ENCODE data around the gene FRMPD1. TPM values are rescaled to one million over a fixed set of nuclear protein-coding genes. Genes with fewer than 3 reads are reported as not detected.

The FRMPD1 gene
- total and polyA plus RNA-seq, 2 of the 13 experiments (the other 11 are each of a cell fraction or from before 2014, with no cell fraction given), result not detected

DNA sequence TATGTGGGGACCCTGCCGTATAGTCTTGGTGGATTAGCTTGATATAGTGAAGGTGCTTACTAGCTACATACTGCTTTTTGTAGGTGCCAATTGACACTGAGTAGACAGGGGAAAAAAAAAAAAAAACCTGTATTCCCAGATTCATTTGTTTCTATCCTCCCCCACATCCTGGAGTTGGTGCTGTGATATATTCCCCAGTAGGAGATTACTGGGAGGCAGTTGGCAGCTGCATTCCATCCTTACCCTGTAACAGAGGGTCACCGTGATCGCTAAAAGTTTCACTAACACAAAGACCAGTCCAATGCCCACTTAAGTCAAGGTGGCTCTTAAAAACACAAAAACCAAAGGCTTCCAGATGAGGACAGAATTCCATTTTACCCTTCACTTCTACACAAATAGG lies 30.9 kb upstream of the FRMPD1 start:
- Histone ChIP-seq H3K27ac (ENCODE audit: extremely low read length, insufficient read depth, low read length) (no peak overlapping the region), H3K36me3 (replicated peaks in 1 of 2; ENCODE audit: control insufficient read depth in 1 of 2, insufficient read depth in 2 of 2, low read length in 2 of 2) (no peaks in the 10 kb centered on the region), H3K27me3 (ENCODE audit: control insufficient read depth in 1 of 2, insufficient read depth in 2 of 2, low read length in 2 of 2) (peaks cover 0 to 46% of the 10 kb centered on the region in 2 experiments; a peak in 3 of 5 replicates), H3K9me3 (ENCODE audit: low read length) (no peaks in the 10 kb centered on the region), H3K4me1 (ENCODE audit: insufficient read depth, low read length) (no peaks in the 10 kb centered on the region), H3K79me2 (ENCODE audit: insufficient read depth, low read length) (no peaks in the 10 kb centered on the region), H3K9ac (ENCODE audit: insufficient read depth, low read depth, low read length) (no peak overlapping the region), H3K4me2 (ENCODE audit: low read depth, low read length) (no peak overlapping the region), H2AFZ (ENCODE audit: low read length) (no peak overlapping the region), H3K4me3 (replicated peaks in 1 of 3; ENCODE audit: insufficient read depth in 1 of 3, low read depth in 2 of 3, low read length in 3 of 3) (no peak overlapping the region), H4K20me1 (ENCODE audit: insufficient read depth, low read length) (no peaks in the 10 kb centered on the region)
- 60% methylated on average over 3 of the region's 3 CpGs for WGBS (ENCODE audit: low lambda C conversion rate)
- DNase-seq (ENCODE audit: low spot score) (no peak), ATAC-seq (no peak), FAIRE-seq (no peak)
- intact Hi-C loops (cut with micrococcal nuclease; ENCODE audit: unreplicated experiment) (no loop called here), in situ Hi-C loops (cut with HindIII; ENCODE audit: extremely low pct_ligation_motif_present, low pct_unique_long_range_greater_than_20kb) (no loop called here)
- CTCF ChIA-PET (ENCODE audit: low intra/inter-chr PET ratio, low total read pairs), result no interaction called here
- POLR2A ChIA-PET, result no interaction called here
- no peak for TF ChIP-seq AHR (CRISPR knock-in tag; IDR thresholded peaks at IDR 0.05)
- TF ChIP-seq, protein P1, sequence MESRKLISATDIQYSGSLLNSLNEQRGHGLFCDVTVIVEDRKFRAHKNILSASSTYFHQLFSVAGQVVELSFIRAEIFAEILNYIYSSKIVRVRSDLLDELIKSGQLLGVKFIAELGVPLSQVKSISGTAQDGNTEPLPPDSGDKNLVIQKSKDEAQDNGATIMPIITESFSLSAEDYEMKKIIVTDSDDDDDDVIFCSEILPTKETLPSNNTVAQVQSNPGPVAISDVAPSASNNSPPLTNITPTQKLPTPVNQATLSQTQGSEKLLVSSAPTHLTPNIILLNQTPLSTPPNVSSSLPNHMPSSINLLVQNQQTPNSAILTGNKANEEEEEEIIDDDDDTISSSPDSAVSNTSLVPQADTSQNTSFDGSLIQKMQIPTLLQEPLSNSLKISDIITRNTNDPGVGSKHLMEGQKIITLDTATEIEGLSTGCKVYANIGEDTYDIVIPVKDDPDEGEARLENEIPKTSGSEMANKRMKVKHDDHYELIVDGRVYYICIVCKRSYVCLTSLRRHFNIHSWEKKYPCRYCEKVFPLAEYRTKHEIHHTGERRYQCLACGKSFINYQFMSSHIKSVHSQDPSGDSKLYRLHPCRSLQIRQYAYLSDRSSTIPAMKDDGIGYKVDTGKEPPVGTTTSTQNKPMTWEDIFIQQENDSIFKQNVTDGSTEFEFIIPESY (CRISPR knock-in tag; IDR thresholded peaks at IDR 0.05), result no peak
- TF ChIP-seq ZNF282 (IDR thresholded peaks at IDR 0.05; ENCODE audit: partially characterized antibody), result no peak
- no peak for TF ChIP-seq ELF4 (CRISPR knock-in tag; IDR thresholded peaks at IDR 0.05; ENCODE audit: borderline replicate concordance)
- TF ChIP-seq, protein P2, sequence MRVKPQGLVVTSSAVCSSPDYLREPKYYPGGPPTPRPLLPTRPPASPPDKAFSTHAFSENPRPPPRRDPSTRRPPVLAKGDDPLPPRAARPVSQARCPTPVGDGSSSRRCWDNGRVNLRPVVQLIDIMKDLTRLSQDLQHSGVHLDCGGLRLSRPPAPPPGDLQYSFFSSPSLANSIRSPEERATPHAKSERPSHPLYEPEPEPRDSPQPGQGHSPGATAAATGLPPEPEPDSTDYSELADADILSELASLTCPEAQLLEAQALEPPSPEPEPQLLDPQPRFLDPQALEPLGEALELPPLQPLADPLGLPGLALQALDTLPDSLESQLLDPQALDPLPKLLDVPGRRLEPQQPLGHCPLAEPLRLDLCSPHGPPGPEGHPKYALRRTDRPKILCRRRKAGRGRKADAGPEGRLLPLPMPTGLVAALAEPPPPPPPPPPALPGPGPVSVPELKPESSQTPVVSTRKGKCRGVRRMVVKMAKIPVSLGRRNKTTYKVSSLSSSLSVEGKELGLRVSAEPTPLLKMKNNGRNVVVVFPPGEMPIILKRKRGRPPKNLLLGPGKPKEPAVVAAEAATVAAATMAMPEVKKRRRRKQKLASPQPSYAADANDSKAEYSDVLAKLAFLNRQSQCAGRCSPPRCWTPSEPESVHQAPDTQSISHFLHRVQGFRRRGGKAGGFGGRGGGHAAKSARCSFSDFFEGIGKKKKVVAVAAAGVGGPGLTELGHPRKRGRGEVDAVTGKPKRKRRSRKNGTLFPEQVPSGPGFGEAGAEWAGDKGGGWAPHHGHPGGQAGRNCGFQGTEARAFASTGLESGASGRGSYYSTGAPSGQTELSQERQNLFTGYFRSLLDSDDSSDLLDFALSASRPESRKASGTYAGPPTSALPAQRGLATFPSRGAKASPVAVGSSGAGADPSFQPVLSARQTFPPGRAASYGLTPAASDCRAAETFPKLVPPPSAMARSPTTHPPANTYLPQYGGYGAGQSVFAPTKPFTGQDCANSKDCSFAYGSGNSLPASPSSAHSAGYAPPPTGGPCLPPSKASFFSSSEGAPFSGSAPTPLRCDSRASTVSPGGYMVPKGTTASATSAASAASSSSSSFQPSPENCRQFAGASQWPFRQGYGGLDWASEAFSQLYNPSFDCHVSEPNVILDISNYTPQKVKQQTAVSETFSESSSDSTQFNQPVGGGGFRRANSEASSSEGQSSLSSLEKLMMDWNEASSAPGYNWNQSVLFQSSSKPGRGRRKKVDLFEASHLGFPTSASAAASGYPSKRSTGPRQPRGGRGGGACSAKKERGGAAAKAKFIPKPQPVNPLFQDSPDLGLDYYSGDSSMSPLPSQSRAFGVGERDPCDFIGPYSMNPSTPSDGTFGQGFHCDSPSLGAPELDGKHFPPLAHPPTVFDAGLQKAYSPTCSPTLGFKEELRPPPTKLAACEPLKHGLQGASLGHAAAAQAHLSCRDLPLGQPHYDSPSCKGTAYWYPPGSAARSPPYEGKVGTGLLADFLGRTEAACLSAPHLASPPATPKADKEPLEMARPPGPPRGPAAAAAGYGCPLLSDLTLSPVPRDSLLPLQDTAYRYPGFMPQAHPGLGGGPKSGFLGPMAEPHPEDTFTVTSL (CRISPR knock-in tag; IDR thresholded peaks at IDR 0.05; ENCODE audit: borderline replicate concordance), result no peak
- TF ChIP-seq RCOR2 (CRISPR knock-in tag; IDR thresholded peaks at IDR 0.05), result no peak
- TF ChIP-seq PHB2 (IDR thresholded peaks at IDR 0.05; ENCODE audit: partially characterized antibody), result no peak
- TF ChIP-seq HNRNPUL1 (IDR thresholded peaks at IDR 0.05; ENCODE audit: low read depth, low read length), result no peak
- TF ChIP-seq SP2 (CRISPR knock-in tag; IDR thresholded peaks at IDR 0.05), result no peak
- TF ChIP-seq ZNF24 (IDR thresholded peaks at IDR 0.05), result no peak
- no peak for TF ChIP-seq ZNF343 (CRISPR knock-in tag; IDR thresholded peaks at IDR 0.05)
- TF ChIP-seq, protein P3, sequence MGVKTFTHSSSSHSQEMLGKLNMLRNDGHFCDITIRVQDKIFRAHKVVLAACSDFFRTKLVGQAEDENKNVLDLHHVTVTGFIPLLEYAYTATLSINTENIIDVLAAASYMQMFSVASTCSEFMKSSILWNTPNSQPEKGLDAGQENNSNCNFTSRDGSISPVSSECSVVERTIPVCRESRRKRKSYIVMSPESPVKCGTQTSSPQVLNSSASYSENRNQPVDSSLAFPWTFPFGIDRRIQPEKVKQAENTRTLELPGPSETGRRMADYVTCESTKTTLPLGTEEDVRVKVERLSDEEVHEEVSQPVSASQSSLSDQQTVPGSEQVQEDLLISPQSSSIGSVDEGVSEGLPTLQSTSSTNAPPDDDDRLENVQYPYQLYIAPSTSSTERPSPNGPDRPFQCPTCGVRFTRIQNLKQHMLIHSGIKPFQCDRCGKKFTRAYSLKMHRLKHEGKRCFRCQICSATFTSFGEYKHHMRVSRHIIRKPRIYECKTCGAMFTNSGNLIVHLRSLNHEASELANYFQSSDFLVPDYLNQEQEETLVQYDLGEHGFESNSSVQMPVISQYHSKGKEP (CRISPR knock-in tag; IDR thresholded peaks at IDR 0.05), result no peak
- no peak for TF ChIP-seq ERF (CRISPR knock-in tag; IDR thresholded peaks at IDR 0.05)
- BruUV-seq (replicated peaks), result no TSS peak

All from HepG2 (cell line).